PFSK-1 (cell line): ENCODE measurements around the gene MYO7B.

ENCODE experiments used
- POLR2AphosphoS5 ChIP-seq: IDR thresholded peaks from 2 replicates; pipeline ENCODE4 v1.6.1; 2012; ENCODE audit warnings: low read depth, mild to moderate bottlenecking, control low read depth, low read length, moderate library complexity
- SIN3A ChIP-seq: IDR thresholded peaks from 2 replicates; pipeline ENCODE4 v1.6.1; 2012; ENCODE audit warnings: mild to moderate bottlenecking, low read length, moderate library complexity, borderline replicate concordance; ENCODE audit not compliant: insufficient read depth
- TAF1 ChIP-seq: IDR thresholded peaks from 2 replicates; pipeline ENCODE4 v1.6.1; 2012; ENCODE audit warnings: low read length, control low read depth, borderline replicate concordance; ENCODE audit not compliant: insufficient read depth

DNA sequence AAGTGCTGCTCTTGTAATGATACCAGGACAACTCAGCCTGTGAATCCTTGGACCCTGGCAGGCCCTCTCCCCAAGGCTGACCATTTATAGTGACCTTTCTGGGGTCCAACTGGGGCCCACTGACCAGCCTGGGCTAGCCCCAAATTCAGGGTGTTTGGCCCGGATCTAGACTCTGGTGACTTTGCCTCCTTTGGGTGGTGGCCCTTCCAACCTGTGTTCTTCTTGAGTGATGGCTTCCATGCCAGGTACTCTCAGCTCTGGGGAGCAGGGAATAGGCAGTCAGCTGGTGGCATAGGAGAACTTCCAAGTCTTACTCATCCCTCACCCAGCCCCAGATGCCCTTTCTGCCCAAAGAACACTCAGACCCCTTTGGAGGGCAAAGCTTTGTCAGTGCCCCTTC lies 10.3 kb downstream of the MYO7B start:
- no peak for TF ChIP-seq POLR2AphosphoS5
- no peak for TF ChIP-seq TAF1
- TF ChIP-seq SIN3A, result no peak
